GM12874 (cell line): Measurements from ENCODE around the gene ATP13A1.

Experiments
- TF ChIP-seq, protein P1 (sequence below): IDR thresholded peaks from 2 replicates; pipeline ENCODE4 v1.5.1; 2011; ENCODE audit warnings: low read depth, mild to moderate bottlenecking, control low read depth, low read length, moderate library complexity; ENCODE audit not compliant: insufficient read depth

ATP13A1 gene

DNA sequence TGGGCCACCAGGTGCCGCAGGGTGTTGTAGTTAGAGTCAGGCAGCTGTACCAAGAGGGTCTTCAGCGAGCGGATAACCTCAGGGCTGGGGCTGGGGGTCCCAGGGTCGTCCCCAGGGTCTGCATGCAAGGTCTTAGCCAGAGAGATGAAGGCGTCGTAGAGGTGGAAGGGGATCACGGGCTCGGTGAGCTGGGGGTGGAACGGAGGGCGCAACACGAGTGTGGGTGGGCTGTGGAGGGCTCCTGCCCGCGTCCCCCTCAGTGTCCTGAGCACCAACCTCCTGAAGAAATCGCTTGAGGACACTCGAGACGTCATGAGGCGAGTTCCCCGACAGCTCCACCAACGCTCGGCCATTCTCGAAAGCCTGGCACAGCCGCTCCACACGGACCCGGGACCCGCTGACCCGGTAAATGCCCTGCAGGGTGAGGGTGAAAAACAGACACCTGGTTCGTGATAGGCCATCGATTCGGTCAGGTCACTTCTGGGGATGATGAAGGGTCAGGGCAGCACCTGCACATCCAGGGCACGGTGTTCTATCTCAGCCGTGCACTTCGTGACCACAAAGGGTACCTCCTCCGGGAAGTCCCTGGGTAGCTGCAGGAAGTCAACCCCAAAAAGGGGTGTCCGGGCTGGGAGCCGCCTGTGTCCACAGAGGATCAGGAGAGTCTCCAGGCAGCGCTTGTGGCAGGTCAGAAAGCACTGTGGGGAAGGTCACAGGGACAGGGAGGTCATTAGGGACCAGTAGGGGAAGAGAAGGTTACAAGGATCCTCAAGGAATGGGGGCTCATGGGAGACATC is 28.8 kb downstream of the ATP13A1 start:
- TF ChIP-seq, protein P1, sequence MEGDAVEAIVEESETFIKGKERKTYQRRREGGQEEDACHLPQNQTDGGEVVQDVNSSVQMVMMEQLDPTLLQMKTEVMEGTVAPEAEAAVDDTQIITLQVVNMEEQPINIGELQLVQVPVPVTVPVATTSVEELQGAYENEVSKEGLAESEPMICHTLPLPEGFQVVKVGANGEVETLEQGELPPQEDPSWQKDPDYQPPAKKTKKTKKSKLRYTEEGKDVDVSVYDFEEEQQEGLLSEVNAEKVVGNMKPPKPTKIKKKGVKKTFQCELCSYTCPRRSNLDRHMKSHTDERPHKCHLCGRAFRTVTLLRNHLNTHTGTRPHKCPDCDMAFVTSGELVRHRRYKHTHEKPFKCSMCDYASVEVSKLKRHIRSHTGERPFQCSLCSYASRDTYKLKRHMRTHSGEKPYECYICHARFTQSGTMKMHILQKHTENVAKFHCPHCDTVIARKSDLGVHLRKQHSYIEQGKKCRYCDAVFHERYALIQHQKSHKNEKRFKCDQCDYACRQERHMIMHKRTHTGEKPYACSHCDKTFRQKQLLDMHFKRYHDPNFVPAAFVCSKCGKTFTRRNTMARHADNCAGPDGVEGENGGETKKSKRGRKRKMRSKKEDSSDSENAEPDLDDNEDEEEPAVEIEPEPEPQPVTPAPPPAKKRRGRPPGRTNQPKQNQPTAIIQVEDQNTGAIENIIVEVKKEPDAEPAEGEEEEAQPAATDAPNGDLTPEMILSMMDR, result no peak

DNA sequence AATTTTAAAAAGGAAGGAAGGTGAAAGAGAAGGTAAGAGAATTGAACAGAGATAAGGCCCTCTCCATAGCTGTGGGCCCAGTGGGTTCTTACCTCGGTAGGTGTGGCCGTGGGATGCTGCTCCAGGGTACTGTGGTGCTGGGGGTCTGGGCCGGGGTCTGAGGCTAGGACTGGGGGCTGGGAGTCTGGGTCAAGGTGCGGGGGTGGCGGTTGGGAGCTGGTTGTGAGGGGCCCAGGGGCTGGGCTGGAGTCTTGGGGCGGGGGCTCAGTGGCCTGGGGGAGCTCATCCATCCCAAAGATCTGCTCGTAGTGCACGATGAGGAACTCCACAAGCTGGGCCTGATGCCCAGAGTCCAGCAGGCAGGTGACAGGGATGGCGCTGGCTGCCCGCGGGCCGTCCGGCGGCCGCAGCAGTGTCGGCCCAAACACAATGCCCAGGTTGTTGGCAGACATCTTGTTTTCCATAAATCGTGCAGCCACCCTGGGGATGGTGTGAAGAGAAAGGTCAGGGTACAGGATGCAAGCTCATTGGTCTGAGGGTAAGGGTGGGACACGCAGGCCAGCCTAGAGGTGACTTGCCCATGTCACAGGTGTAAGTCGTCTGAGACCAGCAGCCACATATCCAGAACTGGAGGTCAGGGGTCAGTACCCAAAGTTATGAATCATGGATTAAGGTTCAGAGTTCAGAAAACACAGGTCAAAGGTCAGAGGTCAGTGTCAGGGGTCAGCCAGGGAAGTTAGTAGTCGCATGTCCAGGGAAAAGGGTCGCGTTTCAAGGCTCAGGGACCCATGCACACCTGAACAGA is 29.6 kb downstream of the ATP13A1 start:
- TF ChIP-seq, protein P1, result no peak

DNA sequence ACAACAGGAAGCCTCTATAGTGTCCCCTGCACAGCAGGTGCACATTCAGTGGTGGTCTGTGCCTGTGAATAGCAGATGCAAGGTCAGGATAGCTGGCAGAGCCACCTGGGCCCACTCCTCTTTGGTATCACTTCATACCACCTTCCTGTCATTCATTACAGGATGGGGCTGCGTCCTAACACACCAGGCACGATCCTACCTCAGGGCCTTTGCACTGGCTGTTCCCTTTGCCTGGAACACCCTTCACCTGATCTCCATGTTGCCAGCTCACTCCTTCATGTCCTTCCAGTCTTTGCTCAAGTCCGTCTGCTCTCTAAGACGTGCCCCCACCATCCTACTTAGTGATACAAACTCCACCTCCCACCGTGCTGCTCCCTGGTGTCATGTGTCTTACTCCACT is 30.8 kb downstream of the ATP13A1 start:
- TF ChIP-seq, protein P1, result no peak

DNA sequence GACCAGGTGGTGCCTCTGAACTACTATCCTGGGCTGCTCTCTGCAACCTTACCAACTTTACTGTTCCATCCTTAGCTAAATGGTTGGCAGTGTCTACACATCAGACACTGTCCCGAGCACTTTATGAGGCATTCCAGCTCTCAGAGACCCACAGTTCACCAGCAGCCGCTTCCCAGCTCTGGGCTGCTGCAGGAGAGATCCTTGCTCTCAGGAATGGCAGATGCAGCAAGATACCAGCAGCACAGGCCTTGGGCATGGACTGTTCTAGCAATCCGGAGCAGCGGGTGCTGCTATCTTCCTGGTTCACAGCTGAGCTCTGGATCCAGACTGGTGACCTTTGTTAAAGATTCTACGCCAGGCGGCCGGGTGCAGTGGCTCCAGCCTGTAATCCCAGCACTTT is 32.1 kb downstream of the ATP13A1 start:
- TF ChIP-seq, protein P1, result no peak

DNA sequence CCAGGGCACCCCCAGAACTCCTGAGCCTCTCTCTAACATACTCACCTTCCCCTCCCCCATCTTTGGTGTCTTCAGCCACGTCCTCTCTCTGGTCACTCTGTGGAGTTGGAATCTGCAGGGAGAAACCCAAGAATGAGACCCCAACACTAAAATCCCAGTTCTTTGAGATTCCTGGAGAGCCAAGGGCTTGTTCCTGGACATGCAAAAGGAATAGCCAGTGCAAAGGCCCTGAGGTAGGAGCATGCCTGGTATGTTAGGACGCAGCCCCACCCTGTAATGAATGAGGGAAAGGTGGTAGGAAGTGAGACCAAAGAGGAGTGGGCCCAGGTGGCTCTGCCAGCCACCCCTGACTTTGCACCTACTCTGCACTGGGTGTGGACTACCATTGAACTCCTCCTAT is 33.0 kb downstream of the ATP13A1 start:
- TF ChIP-seq, protein P1, result no peak

DNA sequence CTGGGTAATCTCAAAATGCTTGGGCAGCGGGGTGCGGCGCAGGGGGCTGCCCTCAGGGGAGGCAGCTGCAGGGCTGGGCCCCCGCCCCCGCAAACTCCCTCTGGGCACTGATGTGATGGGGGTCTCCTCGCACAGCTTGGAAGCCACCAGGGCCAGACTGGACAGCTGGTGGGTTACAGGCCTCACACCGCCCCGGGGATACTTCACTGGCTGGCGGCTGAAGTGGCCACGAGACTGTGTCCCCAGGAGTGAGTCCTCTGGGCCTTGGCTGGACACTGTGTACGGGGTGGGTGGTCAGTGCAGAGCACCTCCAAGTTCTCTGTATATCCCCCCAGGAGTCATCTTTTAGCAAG is 33.4 kb downstream of the ATP13A1 start:
- TF ChIP-seq, protein P1, result no peak

DNA sequence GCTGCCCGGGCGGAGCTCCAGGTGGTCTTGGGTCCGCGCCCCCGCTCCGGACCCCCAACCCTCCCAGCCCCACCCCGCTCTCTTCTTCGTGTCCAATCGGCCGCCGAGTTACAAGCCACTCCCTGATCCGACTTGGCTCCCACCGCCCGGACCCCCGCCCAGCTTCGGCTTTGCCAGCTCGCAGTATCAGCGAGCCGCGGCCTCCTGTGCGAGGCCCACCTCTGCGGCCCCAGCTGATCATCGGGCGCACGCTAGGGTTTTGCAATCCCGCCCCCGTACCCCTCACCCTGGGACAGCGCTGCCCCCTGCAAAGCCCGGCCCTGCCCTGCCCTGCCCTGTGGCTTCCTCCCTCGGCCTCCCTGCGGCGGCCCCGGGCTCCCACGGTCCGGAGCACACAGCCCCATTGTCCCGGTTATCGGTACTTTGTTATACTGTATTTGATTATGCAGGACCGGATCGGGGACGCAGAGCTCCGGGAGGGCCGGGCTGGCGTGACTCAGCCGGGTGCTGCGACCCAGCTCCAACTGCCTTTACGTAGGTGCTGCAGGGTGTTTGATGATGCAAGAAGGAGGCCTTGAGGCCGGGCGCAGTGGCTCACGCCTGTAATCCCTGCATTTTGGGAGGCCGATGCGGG is 34.9 kb downstream of the ATP13A1 start:
- TF ChIP-seq, protein P1, result no peak
